Caco-2 (cell line): ENCODE measurements around the gene SPNS2. TPM values are rescaled to one million over a fixed set of nuclear protein-coding genes. Genes with fewer than 3 reads are reported as not detected.

Source experiments
- BruUV-seq: library from RNA; stranded (reverse); fragments of 400-500 nt; replicated peaks from 2 replicates; lab custom pipeline; 2021; lab: Mats Ljungman, UMichigan
- CTCF ChIA-PET: fragments of 300-600 bp; sonication (Branson Sonifier 250); formaldehyde crosslinking; loops from one replicate; lab custom pipeline; 2022; ENCODE audit warnings: antibody characterized with exemption; lab: Charles Lee
- POLR2A ChIA-PET: fragments of 300-600 bp; sonication (Branson Sonifier 250); formaldehyde crosslinking; loops from one replicate; lab custom pipeline; 2022; ENCODE audit warnings: antibody characterized with exemption; lab: Charles Lee
- DNase-seq, 2 experiments: peaks; one replicate each; pipeline versions ENCODE4 v3.0.0 to v3.0.0-alpha.2; 2020 to 2022
- H3K27me3 ChIP-seq: replicated peaks from 2 replicates; pipeline ENCODE4 v1.6.0; 2011; ENCODE audit warnings: low read length; ENCODE audit not compliant: control insufficient read depth, insufficient read depth
- H3K36me3 ChIP-seq: 2 replicates; pipeline ENCODE4 v1.5.1; 2011; ENCODE audit warnings: low read length; ENCODE audit not compliant: control insufficient read depth, insufficient read depth
- H3K4me1 ChIP-seq: fragments of 250-450 bp; sonication (Bioruptor Pico); 2 replicates; pipeline ENCODE4 v1.5.1; 2020; ENCODE audit warnings: mild to moderate bottlenecking
- H3K4me3 ChIP-seq: 2 replicates; pipeline ENCODE4 v1.5.1; 2011; ENCODE audit warnings: low read depth, mild to moderate bottlenecking, control low read depth, low read length
- H3K9me3 ChIP-seq: fragments of 250-450 bp; sonication (Bioruptor Pico); 2 replicates; pipeline ENCODE4 v1.5.1; 2020; ENCODE audit warnings: mild to moderate bottlenecking, moderate library complexity
- H3K27ac Mint-ChIP-seq: one replicate; pipeline ENCODE4 v1.8.0; 2022; ENCODE audit warnings: mixed read lengths; ENCODE audit not compliant: unreplicated experiment
- H3K27me3 Mint-ChIP-seq: one replicate; pipeline ENCODE4 v1.8.0; 2022; ENCODE audit warnings: mixed read lengths; ENCODE audit not compliant: insufficient read depth, unreplicated experiment
- H3K36me3 Mint-ChIP-seq: one replicate; pipeline ENCODE4 v1.8.0; 2022; ENCODE audit warnings: mild to moderate bottlenecking, mixed read lengths; ENCODE audit not compliant: insufficient read depth, unreplicated experiment
- H3K4me1 Mint-ChIP-seq: one replicate; pipeline ENCODE4 v1.8.0; 2022; ENCODE audit warnings: low read depth, mixed read lengths; ENCODE audit not compliant: unreplicated experiment
- H3K4me3 Mint-ChIP-seq: one replicate; pipeline ENCODE4 v1.8.0; 2022; ENCODE audit warnings: mild to moderate bottlenecking, moderate library complexity, mixed read lengths; ENCODE audit not compliant: unreplicated experiment
- H3K9me3 Mint-ChIP-seq: one replicate; pipeline ENCODE4 v1.8.0; 2022; ENCODE audit warnings: mixed read lengths; ENCODE audit not compliant: unreplicated experiment
- intact Hi-C: fragments of 100-400 bp; cut with micrococcal nuclease; formaldehyde crosslinking; loops from one replicate; pipeline ENCODE4 v1.10.0; 2022; ENCODE audit not compliant: unreplicated experiment
- total RNA-seq: library from RNA; stranded (reverse); gene quantifications from 2 replicates; pipeline ENCODE4 v1.2.3, GENCODE V29; 2022
- TF ChIP-seq, protein P1 (sequence below), 2 experiments: fragments of 200-600 bp in 1 of 2; IDR thresholded peaks; 1 replicate in 1 of 2; 2 replicates in 1 of 2; pipeline versions ENCODE4 v1.5.1 to v1.8.0; 2011 to 2022; ENCODE audit warnings: antibody characterized with exemption in 1 of 2, control low read depth in 1 of 2, inconsistent platforms in 1 of 2, low read depth in 1 of 2, low read length in 1 of 2, mild to moderate bottlenecking in 1 of 2, moderate library complexity in 1 of 2; ENCODE audit not compliant: insufficient read depth in 1 of 2, severe bottlenecking in 1 of 2, unreplicated experiment in 1 of 2

SPNS2 gene
- total RNA-seq, 1 experiment from 2014 or later, result 1.00 TPM

DNA sequence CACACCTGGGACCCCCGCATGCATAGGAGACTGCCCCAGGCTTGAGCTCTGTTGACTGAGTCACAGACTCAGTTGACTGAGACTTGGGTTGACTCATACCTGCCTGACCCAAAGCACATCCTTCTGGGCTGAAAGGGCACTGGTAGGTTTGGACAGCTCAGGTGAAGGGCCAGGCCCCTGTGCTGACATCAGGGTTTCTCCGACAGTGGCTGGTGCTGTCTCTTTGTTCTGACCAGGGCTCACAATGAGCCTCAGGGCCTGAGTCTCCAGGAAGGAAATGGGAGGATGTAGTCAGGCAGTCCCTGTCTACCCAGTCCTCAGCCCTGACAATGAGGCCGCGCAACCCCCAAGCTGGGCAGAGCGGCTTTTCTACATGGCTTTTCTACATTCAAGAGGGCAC is 6.5 kb downstream of the SPNS2 start:
- intact Hi-C loops, result no loop called here
- ChIA-PET CTCF (no interaction called here), POLR2A (no interaction called here)
- no peak overlapping the region for H3K4me3 ChIP-seq
- Mint-ChIP-seq H3K4me1 (no peaks in the 10 kb centered on the region), H3K4me3 (no peak overlapping the region), H3K27ac (no peak overlapping the region), H3K27me3 (peaks cover 3% of the 10 kb centered on the region), H3K36me3 (no peaks in the 10 kb centered on the region), H3K9me3 (no peaks in the 10 kb centered on the region)
- no peaks in the 10 kb centered on the region for H3K4me1 ChIP-seq
- H3K27me3 ChIP-seq, result no peaks in the 10 kb centered on the region
- no peaks in the 10 kb centered on the region for H3K9me3 ChIP-seq
- no peak for DNase-seq
- no peaks in the 10 kb centered on the region for H3K36me3 ChIP-seq
- TF ChIP-seq, protein P1, sequence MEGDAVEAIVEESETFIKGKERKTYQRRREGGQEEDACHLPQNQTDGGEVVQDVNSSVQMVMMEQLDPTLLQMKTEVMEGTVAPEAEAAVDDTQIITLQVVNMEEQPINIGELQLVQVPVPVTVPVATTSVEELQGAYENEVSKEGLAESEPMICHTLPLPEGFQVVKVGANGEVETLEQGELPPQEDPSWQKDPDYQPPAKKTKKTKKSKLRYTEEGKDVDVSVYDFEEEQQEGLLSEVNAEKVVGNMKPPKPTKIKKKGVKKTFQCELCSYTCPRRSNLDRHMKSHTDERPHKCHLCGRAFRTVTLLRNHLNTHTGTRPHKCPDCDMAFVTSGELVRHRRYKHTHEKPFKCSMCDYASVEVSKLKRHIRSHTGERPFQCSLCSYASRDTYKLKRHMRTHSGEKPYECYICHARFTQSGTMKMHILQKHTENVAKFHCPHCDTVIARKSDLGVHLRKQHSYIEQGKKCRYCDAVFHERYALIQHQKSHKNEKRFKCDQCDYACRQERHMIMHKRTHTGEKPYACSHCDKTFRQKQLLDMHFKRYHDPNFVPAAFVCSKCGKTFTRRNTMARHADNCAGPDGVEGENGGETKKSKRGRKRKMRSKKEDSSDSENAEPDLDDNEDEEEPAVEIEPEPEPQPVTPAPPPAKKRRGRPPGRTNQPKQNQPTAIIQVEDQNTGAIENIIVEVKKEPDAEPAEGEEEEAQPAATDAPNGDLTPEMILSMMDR (IDR thresholded peaks at IDR 0.05; ENCODE audit: insufficient read depth in 1 of 2, low read depth in 1 of 2, low read length in 1 of 2, severe bottlenecking in 1 of 2, unreplicated experiment in 1 of 2), result no peak
- BruUV-seq, result no TSS peak

DNA sequence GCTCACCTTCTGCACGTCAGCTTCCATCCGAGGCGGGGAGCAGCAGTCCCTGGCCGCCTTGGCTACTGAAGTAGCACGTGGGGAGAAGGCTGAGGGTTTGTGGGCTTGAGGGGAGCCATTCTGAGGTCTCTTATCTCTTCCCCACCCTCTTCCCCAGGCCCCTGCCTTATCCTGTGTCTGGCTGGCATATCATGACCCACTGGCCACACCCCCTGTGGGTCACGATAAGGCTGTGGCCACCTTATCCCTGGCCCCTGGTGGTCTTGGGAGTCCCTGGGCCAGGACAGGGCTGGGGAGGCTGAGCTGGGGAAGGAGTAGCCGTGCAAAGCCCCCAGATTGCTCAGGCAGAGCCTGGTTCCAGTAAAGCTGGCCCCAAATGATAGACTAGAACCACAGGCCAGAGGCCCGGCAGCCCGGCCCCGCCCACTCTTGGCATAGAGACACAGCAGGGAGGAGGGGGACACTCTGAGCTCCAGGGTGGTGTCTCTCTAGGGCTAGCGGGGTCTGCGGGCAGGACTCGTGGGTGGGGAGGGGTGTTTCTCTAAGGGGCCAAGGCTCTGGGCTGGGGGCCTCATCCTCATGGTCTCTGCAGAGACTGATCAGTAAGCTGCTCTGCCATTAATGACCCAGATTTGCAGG is 7.6 kb downstream of the SPNS2 start:
- Histone ChIP-seq H3K9me3 (no peaks in the 10 kb centered on the region), H3K36me3 (no peaks in the 10 kb centered on the region), H3K27me3 (no peaks in the 10 kb centered on the region), H3K4me1 (no peaks in the 10 kb centered on the region), H3K4me3 (no peak overlapping the region)
- Mint-ChIP-seq H3K4me1 (no peaks in the 10 kb centered on the region), H3K9me3 (no peaks in the 10 kb centered on the region), H3K36me3 (no peaks in the 10 kb centered on the region), H3K4me3 (no peak overlapping the region), H3K27me3 (no peaks in the 10 kb centered on the region), H3K27ac (no peak overlapping the region)
- BruUV-seq, result no TSS peak
- intact Hi-C loops, result no loop called here
- CTCF ChIA-PET, result no interaction called here
- TF ChIP-seq, protein P1 (IDR thresholded peaks at IDR 0.05; ENCODE audit: insufficient read depth in 1 of 2, low read depth in 1 of 2, low read length in 1 of 2, severe bottlenecking in 1 of 2, unreplicated experiment in 1 of 2), result no peak
- POLR2A ChIA-PET, result no interaction called here
- no peak for DNase-seq

DNA sequence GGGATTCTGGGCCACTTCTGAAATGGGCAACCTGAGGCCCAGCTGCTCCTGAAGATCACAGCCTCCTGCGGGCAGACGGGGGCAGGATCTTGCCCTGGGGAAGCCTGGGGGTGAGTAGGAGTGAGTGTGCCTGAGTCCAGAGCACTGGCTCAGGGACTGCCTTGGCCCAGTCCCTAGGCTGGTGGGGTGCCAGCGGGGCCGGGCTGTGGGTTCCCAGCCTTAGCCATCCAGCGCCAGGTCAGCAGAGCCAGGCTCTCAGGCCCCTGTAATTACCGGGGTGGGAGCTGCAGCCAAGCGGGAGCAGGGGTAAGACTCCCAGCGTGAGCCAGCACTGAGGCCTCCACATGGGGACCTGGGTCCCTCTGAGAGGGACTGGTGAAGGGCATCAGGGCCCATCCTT is 8.2 kb downstream of the SPNS2 start:
- H3K27ac Mint-ChIP-seq, result no peak overlapping the region
- Histone ChIP-seq H3K4me1 (no peaks in the 10 kb centered on the region), H3K27me3 (no peaks in the 10 kb centered on the region), H3K36me3 (no peaks in the 10 kb centered on the region), H3K9me3 (no peaks in the 10 kb centered on the region), H3K4me3 (no peak overlapping the region)
- ChIA-PET CTCF (no interaction called here), POLR2A (no interaction called here)
- no TSS peak for BruUV-seq
- no peak for DNase-seq
- intact Hi-C loops, result no loop called here
- no peaks in the 10 kb centered on the region for H3K36me3 Mint-ChIP-seq
- no peaks in the 10 kb centered on the region for H3K27me3 Mint-ChIP-seq
- TF ChIP-seq, protein P1 (IDR thresholded peaks at IDR 0.05; ENCODE audit: insufficient read depth in 1 of 2, low read depth in 1 of 2, low read length in 1 of 2, severe bottlenecking in 1 of 2, unreplicated experiment in 1 of 2), result no peak
- no peaks in the 10 kb centered on the region for H3K4me1 Mint-ChIP-seq
- no peaks in the 10 kb centered on the region for H3K9me3 Mint-ChIP-seq
- H3K4me3 Mint-ChIP-seq, result no peak overlapping the region
